ENCODE measurements around the gene OR4X1.

- TF ChIP-seq CTCF (IDR thresholded peaks at IDR 0.05) (no peak), EP300 (IDR thresholded peaks at IDR 0.05) (no peak)
These were observed 21.2 kb upstream of the OR4X1 start for GRCh38 chr11:48242501-48242900.

Data from gastroesophageal sphincter (tissue), 3 donors.